ENCODE data around the gene KIF16B. TPM values are rescaled to one million over a fixed set of nuclear protein-coding genes. Genes with fewer than 3 reads are reported as not detected.

Gene KIF16B
- total and polyA plus RNA-seq, 2 of the 13 experiments (the other 11 are each of a cell fraction or from before 2014, with no cell fraction given), result 6.9 to 18.0 TPM

DNA sequence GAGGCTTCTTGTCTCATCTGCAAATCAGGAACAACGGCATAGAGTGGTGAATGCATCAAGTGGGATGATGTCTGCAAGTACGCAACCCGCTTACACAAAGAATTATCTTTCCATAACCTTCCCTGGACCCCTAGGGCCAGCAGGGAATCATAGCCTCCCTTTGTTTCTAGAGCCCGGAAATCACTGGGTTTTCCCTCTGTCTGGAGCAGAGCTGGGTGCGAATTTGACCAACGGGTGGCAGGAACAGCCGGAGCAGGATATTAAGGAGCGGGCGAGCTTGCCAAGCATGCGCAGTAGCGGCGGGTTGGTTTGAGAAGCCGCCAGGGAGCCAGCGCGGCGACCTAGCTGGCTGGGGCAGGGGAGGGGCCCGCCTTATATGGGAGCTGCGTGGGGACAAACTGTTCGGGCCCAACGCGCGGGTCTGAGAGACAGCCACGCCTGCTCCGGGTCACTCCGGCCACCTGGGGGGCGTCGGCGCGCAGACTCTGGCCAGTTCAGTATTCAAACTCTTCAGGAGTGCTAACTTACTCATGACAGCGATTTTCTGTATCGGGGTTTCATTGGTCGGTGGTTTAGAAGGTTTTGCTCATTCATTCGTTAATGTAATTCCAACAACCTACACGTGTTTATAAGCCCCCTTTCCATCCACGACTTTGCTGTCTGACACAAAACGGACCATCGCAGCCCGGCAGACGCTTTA, 1.6 kb upstream of the KIF16B start (continued):
- TF ChIP-seq ZNF10 (CRISPR knock-in tag; IDR thresholded peaks at IDR 0.05; ENCODE audit: borderline replicate concordance, low read depth) (no peak), ZNF143 (CRISPR knock-in tag; IDR thresholded peaks at IDR 0.05) (peak; percentile 54), TGIF2 (CRISPR knock-in tag; IDR thresholded peaks at IDR 0.05) (peak; percentile 51; the same call in 1 of the 2 replicates), HNRNPK (IDR thresholded peaks at IDR 0.05; ENCODE audit: low read depth, low read length, poor library complexity, severe bottlenecking) (no peak), TOPORS (CRISPR knock-in tag; IDR thresholded peaks at IDR 0.05) (no peak; the same call in 1 of the 2 replicates), RAD21 (CRISPR knock-in tag; IDR thresholded peaks at IDR 0.05) (0 out of 2 replicates have a peak, but pooled peaks have one; percentile 28), ELK4 (CRISPR knock-in tag; IDR thresholded peaks at IDR 0.05; ENCODE audit: borderline replicate concordance) (no peak), ZNF468 (CRISPR knock-in tag; IDR thresholded peaks at IDR 0.05) (no peak), RXRA (CRISPR knock-in tag; IDR thresholded peaks at IDR 0.05) (no peak; the same call in 1 of the 2 replicates), U2AF1 (optimal IDR thresholded peaks at IDR 0.05; ENCODE audit: low read depth, low read length) (no peak), SIN3B (IDR thresholded peaks at IDR 0.05; ENCODE audit: low read length) (peak; percentile 45; the same call in 1 of the 2 replicates), SP5 (CRISPR knock-in tag; IDR thresholded peaks at IDR 0.05; ENCODE audit: borderline replicate concordance, low read depth) (peak; percentile 66), ZMYM3 (CRISPR knock-in tag; IDR thresholded peaks at IDR 0.05) (peak; percentile 99), KDM1A (CRISPR knock-in tag; IDR thresholded peaks at IDR 0.05) (peak; percentile 98), FOXA3 (CRISPR knock-in tag; IDR thresholded peaks at IDR 0.05) (peak; percentile 44; the same call in 1 of the 2 replicates), ZNF687 (CRISPR knock-in tag; IDR thresholded peaks at IDR 0.05) (peak; percentile 96), E2F1 (CRISPR knock-in tag; IDR thresholded peaks at IDR 0.05) (peak; percentile 90), KLF6 (CRISPR knock-in tag; IDR thresholded peaks at IDR 0.05) (peak; percentile 60; the same call in 1 of the 2 replicates), CHD2 (IDR thresholded peaks at IDR 0.05; ENCODE audit: low read depth, low read length) (no peak), TP53 (CRISPR knock-in tag; conservative IDR thresholded peaks at IDR 0.05) (no peak; the same call in 1 of the 2 replicates), CENPX (CRISPR knock-in tag; IDR thresholded peaks at IDR 0.05) (no peak), SMAD3 (CRISPR knock-in tag; IDR thresholded peaks at IDR 0.05) (no peak), ZNF572 (CRISPR knock-in tag; IDR thresholded peaks at IDR 0.05) (0 out of 2 replicates have a peak, but pooled peaks have one; percentile 0), ZNF567 (CRISPR knock-in tag; IDR thresholded peaks at IDR 0.05; ENCODE audit: borderline replicate concordance) (no peak; the same call in 1 of the 2 replicates), PPARG (CRISPR knock-in tag; conservative IDR thresholded peaks at IDR 0.05) (no peak)
